GM21737 (cell line): ENCODE results near the gene ARHGEF3.
"Not testable (repeated sequence)": the region's sequence is repeated elsewhere in the genome, so short reads cannot be mapped to it uniquely, and the experiment has no call there.

Source experiments
- ATAC-seq: cut with Tn5 transposase; IDR thresholded peaks from one replicate; pipeline ENCODE4 v1.9.1; 2021; ENCODE audit warnings: mild to moderate bottlenecking, moderate library complexity; ENCODE audit not compliant: unreplicated experiment

ARHGEF3 gene

DNA sequence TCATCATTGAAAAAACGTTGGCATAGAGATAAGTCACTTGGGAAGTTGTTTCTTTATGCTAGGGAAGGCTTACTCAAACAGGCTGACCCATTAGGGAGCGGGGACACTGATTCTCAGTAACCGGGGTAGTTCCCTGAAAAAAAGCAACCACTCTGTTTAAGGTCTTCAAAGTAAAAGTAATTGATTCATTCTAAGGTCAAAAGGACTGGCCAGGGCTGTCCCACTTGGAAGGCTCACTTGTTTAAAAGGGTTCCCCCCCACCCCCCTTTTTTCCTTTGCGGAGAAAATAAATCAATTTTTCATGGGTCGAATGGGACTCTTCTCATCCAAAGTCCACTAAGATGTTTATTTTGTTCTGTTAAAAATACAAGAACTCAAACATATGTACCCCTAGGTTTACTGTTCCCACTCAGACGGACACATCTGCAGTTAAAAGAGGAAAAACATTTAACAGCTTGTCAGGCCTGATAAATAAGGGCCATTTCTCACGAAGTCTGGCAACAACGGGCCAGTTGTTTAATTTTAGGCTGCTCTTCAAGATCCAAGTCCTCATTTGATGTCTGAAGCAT, 53.0 kb downstream of the ARHGEF3 start:
- no peak for ATAC-seq

DNA sequence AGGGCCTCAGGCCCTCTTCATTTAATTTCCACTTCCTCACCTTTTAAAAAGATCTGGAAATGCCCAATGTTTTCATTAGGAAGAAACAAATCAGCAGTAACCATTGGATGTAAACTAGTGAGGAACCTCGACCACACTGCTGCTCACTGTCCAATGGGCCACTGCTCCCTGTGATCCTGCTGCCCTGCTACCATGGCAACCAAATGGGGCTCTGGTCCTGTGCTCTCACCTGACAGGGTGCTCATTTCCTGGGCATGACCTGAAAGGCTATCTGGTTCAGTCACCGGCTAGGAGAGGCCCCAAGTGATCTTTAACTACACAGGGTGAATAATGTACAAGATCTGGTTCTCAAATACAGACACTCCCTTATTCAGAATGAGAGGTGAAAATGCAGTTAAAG, 54.6 kb downstream of the ARHGEF3 start:
- no peak for ATAC-seq

DNA sequence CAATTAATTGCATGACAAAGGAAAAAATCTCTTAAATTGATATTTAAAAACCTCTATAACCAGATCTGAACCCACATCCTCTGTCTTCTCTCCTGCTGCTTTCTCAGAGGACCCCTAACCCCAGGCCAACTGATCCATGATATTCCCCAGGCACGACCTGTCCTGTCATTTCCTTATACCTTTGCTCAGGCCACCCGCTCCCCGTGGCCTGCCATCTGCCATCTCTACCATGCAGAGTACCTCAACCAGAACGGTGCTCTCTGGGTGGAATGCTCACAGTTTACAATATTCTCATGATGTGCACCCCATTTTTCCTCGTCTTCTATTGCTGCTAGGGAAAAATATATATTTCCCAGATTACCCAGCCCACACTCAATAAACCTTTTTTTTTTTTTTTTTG, 57.7 kb downstream of the ARHGEF3 start:
- no peak for ATAC-seq

DNA sequence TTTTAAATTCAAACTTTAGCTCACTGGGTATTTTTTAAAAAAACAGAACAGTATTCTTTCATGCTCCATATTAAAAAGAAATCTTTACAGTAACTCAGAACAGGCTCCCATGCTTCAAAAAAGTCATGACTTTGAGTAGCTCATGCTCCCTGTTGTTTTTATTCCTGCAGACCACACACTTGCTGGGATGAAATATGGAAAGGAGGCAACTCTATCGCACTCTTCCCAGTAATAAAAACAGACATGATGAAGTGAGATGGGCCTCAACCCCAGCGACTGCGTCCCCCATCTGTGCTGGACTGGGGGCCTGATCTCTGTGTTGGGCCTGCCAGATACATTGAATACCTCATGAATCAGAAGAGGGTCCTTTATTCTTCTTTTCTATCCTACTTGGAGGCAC, 58.9 kb downstream of the ARHGEF3 start:
- ATAC-seq = no peak

DNA sequence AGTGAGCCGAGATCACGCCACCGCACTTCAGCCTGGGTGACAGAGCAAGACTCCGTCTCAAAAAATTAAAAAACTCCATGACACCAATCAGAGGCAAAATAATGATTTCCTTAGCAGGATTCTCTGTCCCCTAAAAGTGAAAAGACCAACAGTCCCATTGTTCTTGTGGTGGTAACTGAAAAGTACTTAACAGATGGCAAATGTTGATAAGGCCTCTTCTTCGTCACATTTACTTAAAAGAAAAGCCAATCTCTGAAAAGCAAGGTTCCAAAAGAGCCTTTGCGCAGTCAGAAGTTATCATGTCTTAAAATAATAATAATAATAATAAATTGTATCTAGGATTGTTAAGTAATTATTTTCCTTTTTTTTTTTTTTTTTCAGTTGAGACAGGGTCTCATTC, 62.7 kb downstream of the ARHGEF3 start:
- no peak for ATAC-seq

DNA sequence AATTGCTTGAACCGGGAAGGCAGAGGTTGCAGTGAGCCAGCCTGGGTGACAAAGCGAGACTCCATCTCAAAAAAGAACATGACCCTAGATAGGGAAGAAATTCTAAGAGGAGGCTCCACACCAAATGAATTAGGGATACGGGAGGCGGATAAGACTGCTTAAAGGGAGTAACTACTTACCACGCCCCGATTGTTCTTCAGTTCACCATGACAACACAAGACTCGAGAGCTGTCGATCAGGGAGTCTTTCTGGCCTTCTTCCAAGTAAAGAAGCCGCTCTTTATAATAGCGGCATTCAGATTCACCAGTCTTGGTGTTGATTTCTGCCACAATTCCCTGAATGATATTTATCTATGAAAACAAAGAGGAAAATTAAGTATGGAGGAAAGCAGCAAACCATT, 64.7 kb downstream of the ARHGEF3 start:
- ATAC-seq = no peak

DNA sequence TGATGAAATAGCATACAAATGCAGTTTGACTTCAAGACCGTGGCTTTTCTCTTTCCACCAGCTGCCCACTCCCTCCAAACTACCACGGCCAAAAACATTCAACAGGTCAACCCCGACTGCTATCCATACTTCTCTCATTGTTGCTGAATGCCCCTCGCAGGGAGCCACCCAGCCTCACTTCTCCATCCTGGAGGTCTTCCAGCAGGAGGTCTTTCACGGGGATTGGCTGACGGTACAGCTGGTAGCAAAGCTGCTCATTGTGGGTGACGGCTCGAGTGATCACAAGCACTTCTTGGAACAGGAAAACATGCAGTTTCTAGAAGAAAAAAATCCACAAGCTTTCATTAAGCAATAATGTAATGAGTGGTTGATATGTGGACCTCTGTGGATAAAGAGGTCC, 69.6 kb downstream of the ARHGEF3 start:
- ATAC-seq = no peak

DNA sequence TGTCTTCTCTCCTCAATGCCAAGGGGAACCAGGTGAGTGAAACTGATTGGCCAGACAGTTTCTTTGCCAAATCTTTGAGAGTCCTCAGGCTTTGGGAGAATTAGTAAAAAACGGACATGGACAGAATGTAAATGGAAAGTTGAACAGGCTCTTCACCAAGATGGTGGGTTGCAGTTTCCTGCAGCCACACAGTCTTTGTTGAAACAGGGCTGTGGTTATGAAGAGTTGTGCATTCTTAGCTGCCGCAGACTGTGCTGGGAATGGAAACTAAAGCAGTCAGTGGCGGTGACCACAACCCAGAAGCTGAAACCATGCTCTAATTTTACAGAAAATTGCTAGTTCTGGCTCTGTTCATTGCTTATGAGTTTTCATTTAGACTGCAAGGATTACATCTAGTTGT, 76.6 kb downstream of the ARHGEF3 start:
- peak; percentile 98 for ATAC-seq

DNA sequence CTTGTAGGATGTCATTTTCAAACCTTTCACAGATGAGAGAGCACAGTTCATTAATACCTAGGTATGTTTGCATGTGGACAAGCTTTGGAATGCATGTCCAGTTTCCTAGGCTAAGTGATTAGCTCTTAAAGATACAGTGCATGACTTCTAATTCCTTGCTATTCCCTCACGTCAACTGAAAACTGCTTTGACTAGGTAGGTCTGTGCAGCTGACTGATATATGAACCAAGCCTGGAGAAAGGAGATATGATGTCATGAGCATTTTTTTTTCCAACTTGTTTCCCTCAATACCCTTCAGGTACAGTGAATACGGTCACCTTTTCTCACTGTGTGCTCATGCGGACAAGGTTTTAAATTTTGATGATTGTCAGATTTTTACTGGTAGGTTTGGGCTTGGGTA, 77.1 kb downstream of the ARHGEF3 start:
- ATAC-seq = no peak

DNA sequence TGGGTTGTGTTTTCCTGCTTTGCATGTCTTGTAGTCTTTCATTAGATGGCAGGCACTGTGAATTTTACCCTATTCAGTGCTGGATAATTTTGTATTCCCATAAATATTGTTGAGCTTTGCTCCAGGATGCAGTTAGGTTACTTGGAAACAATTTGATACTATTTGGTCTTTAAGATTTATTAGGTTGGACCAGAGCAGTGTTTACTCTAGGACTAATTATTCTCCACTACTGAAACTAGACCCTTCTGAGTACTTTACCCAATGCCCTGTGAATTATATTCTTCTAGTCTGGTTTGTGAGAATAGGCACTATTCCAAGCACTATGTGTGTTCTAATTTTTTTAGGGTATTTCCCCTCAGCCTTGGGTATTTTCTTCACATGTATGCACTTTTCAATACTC, 80.9 kb downstream of the ARHGEF3 start:
- no peak for ATAC-seq

DNA sequence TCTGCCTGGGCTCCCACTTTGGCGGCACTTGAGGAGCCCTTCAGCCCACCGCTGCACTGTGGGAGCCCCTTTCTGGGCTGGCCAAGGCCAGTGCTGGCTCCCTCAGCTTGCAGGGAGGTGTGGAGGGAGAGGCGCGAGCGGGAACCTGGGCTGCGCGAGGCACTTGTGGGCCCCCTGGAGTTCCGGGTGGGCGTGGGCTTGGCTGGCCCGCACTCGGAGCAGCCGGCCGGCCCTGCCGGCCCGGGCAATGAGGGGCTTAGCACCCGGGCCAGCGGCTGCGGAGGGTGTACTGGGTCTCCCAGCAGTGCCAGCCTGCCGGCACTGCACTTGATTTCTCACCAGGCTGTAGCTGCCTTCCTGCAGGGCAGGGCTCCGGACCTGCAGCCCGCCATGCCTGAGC, 82.9 kb downstream of the ARHGEF3 start:
- not testable (repeated sequence) for ATAC-seq

DNA sequence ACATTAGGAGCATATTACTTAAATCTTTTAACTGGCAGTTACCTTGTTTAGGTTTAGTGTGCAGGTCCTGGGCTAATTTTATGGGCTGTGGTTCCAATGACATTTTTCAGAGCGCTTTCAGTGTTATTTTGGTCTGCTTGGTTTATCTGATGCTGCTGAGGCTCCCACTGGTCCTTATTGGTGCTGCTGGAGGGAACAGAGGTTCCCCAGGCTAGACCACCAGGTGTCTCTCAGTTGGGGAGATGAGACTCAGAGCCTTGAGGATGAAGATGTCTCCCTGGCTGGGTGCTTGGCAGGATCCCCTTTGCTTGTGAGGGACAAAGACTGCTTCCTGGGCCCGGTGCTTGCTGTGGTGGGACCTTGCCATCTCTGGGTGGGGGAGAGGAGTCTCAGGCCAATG, 90.4 kb downstream of the ARHGEF3 start:
- no peak for ATAC-seq

DNA sequence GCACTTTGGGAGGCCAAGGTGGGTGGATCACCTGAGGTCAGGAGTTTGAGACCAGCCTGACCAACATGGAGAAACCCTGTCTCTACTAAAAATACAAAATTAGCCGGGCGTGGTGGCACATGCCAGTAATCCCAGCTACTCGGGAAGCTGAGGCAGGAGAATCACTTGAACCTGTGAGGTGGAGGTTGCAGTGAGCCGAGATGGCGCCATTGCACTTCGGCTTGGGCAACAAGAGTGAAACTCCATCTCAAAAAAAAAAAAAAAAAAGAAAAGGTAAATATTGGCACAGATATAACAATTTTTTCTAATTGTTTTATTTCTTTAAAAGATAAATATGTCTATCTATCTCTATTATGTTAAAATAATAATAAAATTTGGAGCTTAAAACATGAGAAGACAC, 94.3 kb downstream of the ARHGEF3 start:
- ATAC-seq = not testable (repeated sequence)

DNA sequence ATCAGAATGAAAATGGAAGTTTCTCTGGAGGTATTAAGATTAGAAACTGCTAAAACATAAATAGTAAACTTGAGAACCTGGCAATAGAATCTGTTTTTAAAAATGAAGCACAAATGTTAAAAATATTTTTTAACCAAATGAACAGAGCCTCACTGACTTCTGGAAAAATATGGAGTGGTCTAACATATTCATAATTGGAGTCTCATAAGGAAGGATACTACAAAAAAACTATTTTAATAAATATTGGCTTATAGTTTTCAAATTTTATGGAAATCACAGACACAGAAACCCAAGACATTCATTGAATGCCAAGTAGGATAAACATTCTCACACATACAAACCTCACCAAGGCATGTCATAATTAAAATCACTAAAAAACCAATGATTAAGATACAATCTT, 95.1 kb downstream of the ARHGEF3 start:
- no peak for ATAC-seq

DNA sequence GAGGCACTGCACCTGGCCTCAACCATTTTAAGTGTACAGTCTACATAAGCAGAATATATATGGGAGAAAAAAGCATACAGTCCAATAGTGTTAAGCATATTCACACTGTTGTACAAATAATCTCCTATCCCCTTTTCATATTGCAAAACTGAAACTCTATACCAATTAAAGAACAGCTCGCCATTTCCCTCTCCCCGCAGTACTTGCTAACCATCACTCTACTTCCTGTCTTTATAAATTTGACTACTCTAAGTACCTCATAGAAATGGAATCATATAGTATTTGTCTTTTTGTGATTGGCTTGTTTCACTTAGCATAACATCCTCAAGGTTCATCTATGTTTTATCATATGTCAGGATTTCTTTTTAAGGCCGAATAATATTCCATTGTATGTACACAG, 97.0 kb downstream of the ARHGEF3 start:
- no peak for ATAC-seq

DNA sequence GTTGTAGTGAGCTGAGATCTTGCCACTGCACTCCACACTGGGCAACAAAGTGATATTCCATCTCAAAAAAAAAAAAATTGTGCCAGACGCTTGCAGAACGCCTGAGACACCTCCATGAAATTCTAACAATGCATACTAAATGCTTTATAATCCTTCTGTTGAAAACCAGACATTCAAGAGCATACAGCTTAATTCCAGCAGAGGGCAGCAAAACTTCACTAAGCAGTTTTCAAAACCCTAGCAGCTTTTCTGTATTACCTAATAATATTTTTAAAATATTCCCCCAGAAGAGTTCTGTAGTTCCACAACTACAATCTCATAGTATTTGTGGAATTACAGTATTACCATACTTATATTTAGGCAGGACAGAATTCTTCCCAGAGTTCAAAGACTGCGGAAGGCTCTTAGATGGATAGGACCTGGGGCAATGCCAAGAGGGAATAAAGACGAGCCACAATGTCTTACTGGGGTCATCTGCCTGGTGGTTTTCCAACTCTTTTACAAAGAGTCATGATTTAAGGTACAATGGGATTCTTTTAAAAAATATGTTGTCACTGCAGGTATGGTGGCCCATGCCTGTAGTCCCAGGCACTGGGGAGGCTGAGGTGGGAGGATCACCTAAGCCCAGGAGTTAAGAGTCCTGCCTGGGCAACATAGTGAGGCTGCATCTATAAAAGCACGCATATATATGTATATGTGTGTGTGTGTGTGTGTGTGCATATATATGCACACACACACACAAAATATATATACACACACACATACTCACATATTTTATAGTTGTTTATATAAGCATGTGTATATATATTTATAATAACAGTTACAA, 99.0 kb downstream of the ARHGEF3 start:
- ATAC-seq = no peak

DNA sequence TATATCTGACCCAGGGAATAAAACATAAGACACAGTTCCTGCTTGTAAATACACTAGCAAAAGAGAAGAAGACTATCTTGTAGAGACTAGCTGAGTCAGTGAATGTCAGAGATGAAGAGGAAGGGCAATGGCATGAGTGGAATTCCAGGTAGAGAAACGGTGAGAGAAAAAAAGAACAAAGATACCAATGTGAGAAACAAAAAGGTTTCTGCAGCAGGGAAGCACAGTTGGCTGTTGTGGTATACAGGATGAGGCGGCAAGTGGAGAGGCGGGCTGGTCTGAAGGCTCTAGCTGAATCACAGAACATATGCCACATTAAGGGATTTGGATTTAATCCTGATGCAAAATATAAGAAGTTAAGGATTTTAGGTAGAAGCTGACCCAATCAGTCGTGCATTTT, 101.6 kb downstream of the ARHGEF3 start:
- no peak for ATAC-seq

DNA sequence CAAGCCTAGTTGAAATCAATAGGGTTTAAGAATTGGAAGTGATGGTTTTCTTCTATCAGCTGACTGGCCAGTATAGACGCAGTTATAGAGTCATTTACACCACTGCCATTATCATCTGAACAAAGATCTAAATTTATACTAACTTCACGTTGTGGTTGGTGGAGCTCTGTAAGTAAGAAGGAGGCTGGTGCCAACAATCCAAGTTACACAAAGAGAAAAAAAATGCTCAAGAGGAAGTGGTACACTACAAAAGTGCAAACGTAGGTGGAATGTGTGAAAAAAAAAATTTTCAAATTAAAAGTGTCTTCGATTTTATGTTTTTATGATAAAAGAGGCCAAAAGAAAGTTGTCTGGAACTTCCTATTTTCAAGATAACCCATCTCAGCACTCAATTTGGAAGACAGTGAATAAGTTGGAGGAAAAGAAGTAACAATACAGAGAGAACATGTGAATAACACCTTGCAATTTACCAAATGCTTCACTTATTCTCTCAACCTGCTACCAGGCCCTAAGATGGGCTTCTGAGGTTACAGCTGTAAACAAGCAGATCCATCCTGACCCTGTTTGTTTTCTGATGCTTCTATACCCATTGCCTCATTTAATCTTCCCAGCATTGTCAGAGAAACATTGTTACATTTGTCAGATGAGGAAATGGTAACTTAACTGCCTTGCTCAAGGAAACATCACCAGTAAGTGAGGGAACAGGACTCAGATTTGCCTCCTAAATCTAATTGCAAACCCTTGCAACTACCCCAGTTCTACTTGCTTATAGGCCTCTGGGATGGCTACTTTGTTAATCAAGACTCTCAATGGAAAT, 106.7 kb downstream of the ARHGEF3 start:
- no peak for ATAC-seq

DNA sequence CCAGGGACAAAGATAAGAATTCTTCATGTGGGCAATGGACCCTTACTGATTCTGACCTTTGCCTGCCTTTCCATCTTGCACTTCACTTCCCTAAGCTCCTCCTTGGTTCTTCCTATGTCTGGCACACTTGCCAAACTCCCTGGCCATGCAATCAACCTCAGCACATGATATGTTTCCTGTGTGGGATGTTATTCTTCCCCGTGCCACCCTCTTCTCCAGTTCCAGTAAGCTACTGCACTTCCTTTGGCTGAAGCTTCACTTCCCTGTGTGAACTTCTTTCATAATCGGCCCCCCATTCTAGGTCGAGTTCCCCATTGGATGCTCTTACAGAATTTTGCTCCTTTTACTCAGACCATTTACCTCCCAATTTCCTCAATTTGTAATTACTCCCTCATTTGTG, 108.0 kb downstream of the ARHGEF3 start:
- ATAC-seq = no peak

DNA sequence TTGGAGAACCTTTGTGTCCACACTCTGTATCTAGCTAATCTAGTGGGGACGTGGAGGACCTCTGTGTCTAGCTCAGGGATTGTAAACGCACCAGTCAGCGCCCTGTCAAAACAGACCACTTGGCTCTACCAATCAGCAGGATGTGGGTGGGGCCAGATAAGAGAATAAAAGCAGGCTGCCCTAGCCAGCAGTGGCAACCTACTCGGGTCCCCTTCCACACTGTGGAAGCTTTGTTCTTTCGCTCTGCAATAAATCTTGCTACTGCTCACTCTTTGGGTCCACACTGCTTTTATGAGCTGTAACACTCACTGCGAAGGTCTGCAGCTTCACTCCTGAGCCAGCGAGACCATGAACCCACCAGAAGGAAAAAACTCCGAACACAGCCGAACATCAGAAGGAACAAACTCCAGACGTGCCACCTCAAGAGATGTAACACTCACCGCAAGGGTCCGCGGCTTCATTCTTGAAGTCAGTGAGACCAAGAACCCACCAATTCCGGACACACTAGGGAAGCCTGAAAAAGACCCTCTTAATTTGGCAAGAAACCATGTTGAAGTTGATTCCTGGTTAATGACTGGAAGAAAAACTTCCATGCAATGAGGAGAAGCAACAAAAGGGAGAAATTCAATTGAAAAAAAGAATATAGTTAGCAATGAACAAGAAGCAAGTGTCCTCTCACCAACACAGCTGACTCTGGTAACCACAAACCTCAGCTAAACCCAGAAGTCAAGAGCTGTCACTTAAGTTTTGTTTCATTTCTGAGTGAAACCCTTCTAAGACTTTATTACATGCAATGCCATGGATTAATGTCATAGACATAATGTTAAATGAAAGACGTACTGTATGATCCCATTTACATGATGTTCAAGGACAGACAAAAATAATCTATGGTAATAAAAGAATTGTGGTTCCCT, 109.0 kb downstream of the ARHGEF3 start:
- ATAC-seq = peak; percentile 74

DNA sequence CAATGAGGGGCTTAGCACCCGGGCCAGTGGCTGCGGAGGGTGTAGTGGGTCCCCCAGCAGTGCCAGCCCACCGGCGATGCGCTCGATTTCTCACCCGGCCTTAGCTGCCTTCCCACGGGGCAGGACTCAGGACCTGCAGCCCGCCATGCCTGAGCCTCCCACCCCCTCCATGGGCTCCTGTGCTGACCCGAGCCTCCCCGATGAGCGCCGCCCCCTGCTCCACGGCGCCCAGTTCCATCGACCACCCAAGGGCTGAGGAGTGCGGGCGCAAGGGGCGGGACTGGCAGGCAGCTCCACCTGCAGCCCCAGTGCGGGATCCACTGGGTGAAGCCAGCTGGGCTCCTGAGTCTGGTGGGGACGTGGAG, 109.8 kb downstream of the ARHGEF3 start:
- ATAC-seq = not testable (repeated sequence)
